GM19025 (cell line): ENCODE results near the gene XRCC3.

Experiments used
- ATAC-seq: cut with Tn5 transposase; IDR thresholded peaks from one replicate; pipeline ENCODE4 v1.9.1; 2021; ENCODE audit warnings: mild to moderate bottlenecking, low read depth, moderate library complexity; ENCODE audit not compliant: unreplicated experiment

The XRCC3 gene

DNA sequence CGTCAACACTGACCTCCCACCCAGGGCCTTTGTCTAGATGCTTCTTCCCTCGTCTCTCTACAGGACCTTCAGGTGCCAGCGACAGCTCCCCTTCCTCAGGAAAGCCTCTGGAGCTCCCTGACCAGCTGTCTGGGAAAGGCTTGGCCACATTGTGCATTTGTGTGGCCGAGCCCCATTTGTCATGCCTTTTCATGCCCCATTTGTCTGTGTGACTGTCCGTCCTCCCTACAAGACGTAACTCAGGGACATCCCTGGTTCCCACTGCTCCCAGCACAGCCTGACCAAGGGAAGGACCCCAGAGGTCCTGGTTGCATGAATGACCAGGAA lies 24.2 kb upstream of the XRCC3 start:
- no peak for ATAC-seq

DNA sequence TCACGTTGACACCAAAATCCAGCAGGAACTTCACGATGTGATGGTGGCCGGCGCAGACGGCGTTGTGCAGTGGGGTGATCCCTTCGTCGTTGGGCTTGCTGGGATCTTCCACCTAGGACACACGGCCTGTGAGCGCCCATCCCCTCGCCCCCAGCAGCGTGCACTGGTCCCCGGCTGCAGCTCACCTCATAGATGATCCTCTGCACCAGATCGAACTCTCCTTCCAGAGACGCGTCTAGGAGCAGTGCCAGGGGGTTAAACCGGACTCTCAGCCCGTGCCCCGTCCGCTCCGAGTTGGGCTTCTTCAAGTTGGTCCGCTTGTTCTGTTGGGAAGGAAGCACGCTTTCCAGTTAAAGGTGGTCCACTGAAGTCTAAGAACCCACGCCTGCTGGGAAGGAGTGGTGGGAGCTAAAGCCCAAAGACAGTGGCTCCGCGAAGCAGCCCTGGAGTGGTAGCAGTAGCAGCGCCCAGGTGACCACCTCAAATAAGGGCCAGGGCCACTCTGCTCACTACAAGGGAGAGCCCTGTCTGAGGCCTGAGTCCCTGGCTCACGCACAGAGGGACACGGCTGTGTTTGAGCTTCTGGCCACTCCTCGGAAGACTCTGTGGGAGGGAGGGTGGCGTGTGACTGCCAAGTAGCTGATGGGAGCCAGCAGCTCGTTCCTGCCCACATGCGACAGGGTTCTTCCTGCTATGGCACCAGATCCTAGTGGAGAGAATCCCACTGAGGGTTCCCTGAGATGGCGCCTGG lies 23.6 kb upstream of the XRCC3 start:
- no peak for ATAC-seq

DNA sequence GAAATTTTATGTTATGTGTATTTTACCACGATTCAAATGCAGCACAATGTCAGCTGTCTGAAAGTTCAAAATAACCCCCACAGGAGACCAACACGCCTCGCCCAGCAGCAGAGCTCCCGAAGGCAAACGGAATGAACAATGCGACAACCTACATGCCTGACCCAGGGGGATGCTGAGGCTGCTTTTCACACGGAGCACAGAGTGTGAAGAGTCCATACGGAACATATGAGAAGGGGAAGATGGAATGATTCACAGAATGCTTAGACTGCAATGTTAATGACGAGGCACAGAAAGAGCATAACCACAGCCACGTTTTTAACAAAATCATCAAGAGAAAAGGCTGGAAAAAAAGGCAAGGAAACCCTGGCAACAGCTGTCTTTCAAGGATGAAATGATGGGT lies 22.9 kb upstream of the XRCC3 start:
- no peak for ATAC-seq

DNA sequence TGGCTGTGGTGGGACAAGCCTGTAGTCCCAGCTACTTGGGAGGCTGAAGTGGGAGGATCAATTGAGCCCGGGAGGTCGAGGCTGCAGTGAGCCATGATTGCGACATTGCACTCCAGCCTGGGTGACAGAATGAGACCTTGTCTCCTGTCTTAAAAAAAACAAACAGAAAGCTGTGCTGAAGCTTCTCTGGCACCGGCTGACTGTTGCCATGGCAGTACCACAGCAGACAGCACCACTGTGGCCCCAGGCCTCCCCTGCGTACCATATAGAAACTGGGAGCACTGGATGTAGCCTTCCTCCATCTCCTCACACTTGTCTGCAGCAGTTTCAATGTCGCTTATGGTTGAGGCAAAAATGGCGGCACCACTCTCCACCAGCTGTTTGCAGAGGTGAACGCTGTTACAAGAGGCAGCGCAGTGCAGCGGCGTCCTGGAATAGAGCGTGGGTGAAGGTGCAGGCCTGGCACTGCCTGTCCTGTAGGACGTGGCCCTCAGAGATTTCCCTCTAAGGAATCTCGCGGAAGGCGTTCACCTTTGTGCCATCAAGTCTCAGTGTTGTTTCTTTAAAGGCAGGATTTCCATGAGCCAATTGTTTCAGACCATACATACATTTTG lies 22.3 kb upstream of the XRCC3 start:
- no peak for ATAC-seq

DNA sequence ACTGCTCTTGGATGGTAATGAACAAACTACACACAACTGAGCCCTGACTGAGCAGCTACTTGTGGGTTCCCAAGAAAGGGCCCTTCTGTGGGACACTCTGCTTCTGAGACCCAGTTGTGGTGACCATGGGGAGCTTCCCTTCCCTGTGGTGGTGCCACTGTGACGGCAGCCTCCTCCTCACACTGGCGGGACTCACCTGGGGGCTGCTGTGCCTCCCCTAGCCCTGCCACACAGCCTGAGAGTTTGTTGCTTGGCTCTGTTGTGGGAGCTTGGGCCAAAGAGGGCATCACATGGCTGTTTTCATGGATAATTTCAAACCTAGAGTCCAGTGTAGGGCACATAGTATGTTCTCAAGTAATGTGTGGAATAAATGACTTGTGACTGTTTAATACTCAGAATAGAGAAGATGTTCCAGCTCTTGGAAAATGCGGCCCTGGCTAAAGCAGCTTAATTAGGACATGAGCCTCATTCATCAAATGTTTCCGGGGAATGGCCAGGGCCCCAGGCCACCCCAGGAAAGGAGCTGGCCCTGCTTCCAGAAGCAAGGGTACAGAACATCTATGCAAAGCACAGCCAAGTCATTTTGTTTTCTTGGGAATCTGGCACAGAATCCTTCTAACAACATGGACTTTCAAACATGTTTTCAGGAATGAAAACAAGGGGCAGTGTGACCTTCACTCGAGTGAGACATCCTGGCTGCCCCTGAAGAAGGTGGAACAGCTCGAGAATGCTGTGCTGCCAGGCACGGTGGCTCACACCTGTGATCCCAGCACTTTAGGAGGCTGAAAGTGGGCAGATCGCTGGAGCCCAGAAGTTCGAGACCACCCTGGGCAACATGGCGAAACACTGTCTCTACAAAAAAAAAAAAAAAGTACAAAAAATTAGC lies 21.5 kb upstream of the XRCC3 start:
- ATAC-seq = no peak

DNA sequence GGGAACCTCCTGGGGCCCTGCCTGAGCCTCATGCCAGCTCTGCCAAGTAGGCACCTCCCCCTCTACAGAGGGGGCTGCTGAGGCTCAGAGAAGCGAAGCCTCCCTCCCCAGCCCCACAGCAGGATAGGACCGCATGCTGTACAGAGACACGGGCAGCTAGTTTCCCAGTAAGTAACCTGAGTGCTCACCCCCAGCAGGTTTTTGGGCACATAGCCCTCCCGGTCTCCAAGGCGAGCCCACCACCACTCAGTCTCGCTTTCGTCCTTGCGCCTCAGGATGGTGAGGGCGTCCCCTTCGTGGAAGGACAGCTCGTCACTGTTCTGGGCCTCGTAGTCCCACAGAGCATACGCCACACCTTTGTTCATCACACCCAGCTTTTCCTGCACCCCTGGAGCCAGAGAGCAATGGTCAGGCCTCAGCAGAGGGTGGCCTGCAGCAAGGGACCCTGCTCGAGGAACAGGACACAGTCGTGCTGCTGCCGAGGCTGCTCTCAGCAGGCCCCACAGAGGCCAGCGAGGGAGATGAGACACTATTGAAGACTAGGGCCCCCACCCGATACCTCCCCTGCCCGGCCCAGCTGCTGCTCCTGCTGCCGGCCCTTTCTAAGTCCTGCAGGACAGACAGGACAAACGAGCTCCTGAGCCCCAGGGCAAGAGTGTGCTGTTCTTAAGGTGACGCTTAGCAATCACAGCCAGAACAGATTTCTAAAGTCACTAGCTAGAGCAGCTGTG lies 20.7 kb upstream of the XRCC3 start:
- ATAC-seq = no peak

DNA sequence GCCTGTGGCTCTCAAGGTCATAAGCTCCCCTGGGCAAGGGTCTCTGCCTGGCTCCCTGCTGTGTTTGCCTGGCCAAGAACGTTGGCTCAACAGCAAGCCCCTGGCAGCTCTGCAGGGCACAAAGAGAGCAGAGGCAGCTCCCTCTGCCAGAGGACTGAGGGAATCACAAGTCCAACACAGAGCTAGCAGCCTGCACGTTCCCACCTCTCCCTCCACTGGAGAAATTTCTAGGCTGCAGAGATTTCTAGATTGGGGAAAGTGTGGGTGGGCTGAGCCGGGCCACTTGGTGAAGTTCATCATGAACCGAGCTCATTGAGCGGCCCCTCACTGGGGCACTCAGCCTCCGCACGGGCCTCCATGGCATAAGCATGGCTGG lies 20.2 kb upstream of the XRCC3 start:
- no peak for ATAC-seq

DNA sequence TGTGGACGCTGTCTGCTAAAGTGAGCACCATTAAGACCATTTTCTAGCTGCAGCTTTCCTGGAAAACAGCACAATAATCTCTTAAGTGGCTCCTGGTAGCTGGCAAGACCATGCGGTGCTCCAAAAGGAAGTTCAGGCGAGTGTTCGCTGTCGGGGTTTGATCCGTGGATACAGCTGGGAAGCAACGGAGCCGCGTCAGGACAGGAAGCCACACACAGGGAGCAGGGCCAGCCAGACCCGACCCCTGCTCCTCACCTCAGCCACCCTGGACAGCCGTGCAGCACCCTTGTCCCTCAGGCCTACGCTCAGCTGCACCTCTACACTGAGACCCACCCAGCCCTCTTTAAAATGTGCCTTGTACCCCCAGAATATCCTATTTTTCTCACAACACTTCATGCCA lies 19.8 kb upstream of the XRCC3 start:
- ATAC-seq = no peak

DNA sequence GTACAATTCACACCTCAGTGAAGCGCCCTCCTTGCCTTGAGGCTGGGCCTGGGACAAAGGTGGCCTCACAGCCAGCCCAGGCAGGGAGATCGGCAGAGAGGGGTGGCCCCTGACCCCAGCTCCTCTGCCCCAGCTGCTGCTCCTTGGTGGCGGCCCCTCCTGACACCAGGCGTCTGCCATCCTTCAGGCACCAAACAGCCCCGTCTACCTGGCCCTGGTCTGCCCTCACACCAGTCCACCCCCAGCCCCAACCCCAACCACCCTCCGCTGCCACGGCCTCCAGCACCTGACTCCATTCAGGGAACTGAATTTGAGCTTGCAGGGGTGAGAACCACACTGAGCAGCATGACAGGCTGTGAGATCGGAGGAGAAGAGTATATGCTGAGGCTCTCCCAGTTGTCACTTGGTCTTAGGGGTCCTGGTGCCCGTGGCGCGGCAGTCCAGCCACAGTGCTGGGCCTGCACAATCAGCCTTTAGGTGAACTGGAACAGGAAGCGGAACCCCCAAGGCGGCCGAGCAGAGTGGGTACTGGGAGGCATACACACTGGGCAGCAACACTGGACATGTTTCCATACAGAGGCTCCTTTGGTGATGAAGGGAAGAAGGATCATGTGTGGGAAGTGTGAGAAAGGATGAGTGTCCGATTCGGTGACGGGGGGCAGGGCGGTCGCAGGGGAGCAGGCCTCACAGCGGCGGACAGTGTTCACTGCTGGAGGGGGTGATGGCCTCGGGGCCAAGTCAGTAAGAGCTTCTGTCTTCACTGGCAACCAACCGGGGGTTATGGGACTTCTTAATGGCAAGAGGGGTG lies 19.0 kb upstream of the XRCC3 start:
- no peak for ATAC-seq

DNA sequence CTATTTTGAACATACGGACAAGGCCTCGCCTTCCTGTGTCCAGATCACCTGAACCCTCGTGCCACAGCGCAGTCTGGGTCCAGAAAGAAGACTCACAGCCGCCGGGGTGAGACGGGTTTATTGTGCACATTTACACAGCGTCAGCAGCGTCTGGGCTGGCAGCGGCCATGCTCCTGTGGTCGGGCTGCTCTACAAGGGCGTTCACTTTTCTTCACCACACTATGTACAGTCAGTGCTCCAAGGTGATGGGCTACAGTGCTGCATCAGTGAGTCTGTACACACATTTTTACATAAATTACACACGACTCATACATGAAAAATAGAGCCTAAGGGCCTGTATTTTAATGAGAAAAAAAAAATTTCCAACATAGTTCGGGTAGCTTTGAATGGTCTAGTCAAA lies 18.4 kb upstream of the XRCC3 start:
- no peak for ATAC-seq

DNA sequence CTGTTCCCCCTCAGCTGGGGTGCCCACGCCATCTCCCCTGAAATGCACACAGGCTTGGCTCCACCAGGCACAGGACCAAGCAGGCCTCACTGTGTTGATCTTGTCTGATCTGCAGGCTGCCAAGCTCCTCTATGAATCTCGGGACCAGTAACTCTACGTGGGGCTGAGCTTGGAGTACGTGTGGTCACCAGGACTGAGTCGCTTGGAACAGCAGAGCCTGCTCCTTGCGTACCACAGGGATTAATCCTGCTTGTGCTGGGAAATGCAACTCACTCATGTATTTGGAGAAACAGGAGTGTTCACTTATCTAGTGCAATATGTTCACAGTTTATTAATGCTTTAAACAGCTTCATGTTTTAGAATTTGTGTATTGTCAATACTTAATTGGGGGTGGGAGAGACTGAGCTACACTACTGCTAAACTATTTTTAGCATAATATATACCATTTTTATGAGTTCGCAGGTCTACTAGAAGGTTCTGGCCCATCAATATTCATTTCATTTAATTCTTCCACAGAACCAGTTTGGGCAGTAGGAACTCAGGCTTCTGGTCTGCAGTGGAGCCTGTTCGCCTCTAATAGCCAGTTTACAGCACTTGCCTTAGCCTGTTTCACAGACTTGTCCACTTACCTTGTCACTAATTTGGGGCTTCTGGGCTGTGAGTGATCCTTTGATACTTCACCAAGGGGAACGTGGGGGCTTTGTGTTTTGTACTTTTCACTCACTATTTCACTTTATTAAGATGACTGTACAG lies 17.8 kb upstream of the XRCC3 start:
- ATAC-seq = no peak

DNA sequence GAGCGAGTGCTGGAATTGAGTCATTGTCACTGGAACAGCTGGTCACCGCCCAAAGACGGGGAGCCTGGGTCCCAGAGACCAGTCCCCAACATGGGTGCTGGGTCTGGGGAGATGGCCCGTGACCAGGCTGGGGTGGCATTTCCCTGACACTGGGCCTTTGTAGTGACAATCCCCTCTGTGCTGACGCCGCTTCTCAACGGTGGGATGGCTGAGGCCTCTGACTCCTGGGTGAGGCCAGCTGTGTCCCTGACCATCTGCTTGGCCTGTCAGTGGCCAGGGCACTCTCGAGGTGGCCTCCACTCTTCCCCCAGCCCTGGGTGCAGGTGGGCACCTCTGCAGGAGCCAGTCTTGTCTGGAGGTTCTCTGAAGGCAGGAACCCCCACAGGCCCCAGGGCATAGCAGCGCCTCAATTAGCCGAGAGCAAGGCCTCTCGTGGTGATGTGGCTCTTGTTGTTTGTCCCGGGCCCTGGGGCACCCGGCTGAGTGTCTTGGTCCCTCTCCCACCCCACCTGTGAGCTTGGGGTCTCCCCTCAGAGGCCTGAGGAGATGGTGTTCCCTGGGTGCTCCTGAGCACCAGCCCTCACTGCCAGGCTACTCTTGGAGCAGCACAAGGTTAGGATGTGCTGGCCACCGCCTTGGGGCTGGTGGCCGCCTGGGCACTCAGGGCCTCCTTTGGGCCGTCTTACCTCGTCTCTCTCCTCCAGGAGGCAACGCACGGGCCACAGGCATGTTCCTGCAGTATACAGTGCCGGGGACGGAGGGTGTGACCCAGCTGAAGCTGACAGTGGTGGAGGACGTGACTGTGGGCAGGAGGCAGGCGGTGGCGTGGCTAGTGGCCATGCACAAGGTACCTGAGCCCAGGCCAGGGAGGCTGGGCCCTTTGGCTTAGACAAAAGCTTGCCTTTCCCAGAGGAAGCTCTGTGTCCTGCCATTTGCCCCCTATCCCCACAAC lies 16.9 kb upstream of the XRCC3 start:
- no peak for ATAC-seq

DNA sequence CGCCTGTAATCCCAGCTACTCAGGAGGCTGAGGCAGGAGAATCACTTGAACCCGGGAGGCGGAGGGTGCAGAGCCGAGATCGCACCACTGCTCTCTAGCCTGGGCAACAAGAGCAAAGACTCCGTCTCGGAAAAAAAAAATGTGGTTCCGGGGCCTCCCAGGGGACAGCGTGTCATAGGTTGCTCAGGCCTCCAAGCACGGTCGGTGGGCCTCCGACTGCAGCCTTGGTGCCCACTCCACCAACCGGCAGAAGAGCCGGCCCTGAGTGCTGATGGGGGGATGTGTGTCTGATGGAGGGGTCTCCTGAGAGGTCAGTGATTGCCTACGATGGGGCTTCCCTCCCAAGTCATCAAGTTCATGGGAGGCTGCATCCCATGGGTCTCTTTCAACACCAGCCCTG lies 16.2 kb upstream of the XRCC3 start:
- ATAC-seq = no peak

DNA sequence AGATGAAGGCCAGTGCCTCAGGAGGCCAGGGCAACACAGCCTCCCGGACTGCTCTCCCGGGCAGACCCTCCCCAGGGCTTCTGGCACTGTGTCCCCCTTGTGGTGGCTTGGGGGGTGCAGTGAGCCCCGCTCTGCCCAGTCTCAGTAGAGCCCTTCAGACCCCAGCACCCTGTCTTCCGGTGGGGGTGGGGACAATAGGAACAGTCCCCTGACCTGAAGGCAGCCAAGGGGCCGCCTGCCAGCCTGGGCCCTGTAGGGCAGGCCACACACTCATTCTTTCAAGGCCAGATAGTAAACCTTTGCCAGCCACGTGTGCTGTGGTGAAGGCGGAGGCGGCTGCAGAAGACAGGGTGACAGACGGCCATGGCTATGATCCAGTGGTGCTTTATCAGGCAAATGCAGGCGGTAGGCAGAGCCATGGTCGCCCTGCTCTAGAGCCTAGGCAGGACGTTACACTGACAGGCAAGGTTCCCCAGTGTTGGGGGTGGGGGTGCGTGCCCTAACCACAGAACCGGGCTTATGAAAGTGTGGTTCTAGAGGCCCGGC lies 15.3 kb upstream of the XRCC3 start:
- no peak for ATAC-seq

DNA sequence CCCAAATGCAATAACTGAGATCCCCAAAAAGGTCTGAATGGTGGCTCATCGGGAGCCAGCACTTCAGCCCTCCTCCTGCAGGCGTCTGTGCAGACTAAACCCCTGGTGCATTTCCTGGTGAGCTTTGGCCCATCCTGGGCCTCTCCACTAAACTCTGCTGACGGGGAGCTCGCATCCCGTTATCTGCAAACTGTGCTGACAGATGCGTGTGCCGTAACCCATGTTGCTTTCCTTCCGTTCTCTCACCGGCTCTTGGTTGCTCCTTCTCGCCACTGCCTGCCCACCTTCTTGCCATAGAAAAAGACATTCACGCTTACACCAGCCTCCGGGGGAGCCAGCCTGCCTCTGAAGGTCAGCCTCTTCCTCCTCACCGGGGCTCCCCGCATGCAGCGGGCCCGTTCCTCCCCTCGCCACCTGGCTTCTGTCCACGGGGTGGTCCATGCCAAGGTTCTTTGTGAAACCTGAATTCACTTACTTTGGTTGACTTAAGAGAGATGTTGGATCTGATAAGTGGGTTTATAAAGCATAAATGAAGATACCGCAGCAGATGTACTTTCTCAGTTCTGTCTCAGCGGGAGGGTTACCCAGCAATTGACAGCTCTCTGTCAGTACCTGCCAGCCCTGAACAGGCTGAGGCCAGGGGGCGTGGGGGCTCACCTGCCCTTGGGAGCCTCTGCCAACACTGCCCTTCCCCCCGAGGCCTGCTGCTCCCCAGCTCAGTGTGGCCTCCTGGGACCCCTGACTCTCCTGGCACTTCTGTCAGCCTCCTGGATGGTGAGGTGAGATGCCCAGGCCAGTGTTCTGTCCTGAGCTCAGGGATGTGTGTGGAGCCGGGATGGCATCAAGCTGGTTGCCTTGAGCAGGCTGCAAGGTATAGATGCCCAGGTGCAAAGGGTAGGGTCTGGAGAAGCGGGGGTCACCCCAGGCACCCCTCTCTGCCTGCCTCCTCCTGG lies 14.5 kb upstream of the XRCC3 start:
- ATAC-seq = no peak

DNA sequence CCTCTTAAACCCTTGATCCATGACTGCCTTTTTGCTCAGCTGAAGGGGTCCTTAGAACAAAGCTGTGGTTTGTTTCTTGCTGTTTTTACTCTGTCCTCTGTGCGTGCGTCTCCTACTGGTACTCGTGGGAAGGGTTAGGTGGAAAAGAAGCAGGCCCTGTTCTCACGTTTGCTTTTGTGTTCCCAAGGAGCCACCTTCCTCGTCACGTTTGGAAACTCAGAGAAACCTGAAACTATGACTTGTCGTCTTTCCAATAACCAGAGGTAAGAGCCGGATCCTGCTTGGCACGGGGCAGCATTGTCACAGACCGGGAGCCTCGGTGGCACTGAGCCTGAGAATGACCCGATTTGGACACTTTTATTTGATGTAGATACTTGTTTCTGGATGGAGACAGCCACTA lies 13.5 kb upstream of the XRCC3 start:
- ATAC-seq = no peak

DNA sequence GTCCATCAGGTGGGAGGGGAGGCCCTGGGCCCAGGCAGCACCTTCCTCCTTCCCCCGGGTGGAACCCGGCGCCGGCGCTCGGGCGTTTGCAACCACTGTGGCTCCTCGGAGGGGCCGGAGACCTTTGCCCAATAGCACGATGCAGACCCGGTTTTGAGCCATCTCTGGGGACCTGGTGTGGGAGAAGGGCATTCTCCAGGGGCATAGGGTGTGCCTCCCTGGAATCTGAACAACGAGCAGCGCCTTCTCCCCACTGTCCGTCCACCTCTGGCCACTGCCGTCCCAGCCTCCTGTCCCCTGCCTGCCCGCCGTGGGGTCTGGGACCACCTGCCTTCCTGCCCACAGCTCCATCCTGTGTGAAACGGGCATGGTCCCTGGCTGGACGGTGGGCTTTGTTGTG lies 12.9 kb upstream of the XRCC3 start:
- no peak for ATAC-seq
